Heart left ventricle (tissue), 13 donors: ENCODE data around the gene GPR161.

Experiments used
- CTCF ChIP-seq, 12 donors: fragments of 200-600 bp; sonication (generic) in 4 of 12; IDR thresholded peaks; one replicate each; pipeline versions ENCODE4 v1.5.0 to v1.8.0; 2018 to 2022; ENCODE audit warnings: antibody characterized with exemption in 12 of 12, mild to moderate bottlenecking in 5 of 12
- POLR2A ChIP-seq, 2 donors: fragments of 450-650 bp; IDR thresholded peaks; one replicate each; pipeline ENCODE4 v1.6.1; 2017; ENCODE audit warnings: antibody characterized with exemption in 2 of 2, mild to moderate bottlenecking in 2 of 2, moderate library complexity in 2 of 2
- donor health status: ischemic (EF 13 %, LVEDD 7.1; RV severe dilation, severe dysfunction).
- donor health status: DM: no; HTN: yes; CAD: no.
- donor health status: DM: no; HTN: no; CAD: no.
- donor health status: ischemic (EF 25% LVEDD 6.9; RV normal size, moderate dysfunction).
- donor health status: ischemic (EF 25% LVEDD 5.7; RV mildly dilated, moderate dysfunction).
- donor health status: ischemic (EF 35%, LVEDD 5.7; RV mildly dilated, moderate dysfunction).
- donor health status: nonischemic (EF 11% LVEDD 7.7; RV severe dilation, severe dysfunction).
- donor health status: DM: yes; HTN: yes; CAD: no.
- donor health status: PGD.
- donor health status: ischemic (EF 29% LVEDD 5.4; RV normal size, mild dysfunction).
- donor health status: nonischemic (EF 23%, LVEDD 6.1; RV moderate dilation, normal function).

- no peak for TF ChIP-seq CTCF (IDR thresholded peaks at IDR 0.05)
- no peak for TF ChIP-seq POLR2A (IDR thresholded peaks at IDR 0.05)
These were observed 48.0 kb downstream of the GPR161 start for GRCh38 chr1:168088511-168089325.
